PC-9 (cell line): Measurements from ENCODE around the gene CGB7. TPM values are rescaled to one million over a fixed set of nuclear protein-coding genes. Genes with fewer than 3 reads are reported as not detected.

Experiments used
- BruUV-seq: library from RNA; stranded (reverse); fragments of 400-500 nt; replicated peaks from 2 replicates; lab custom pipeline; 2021; lab: Mats Ljungman, UMichigan
- CTCF ChIA-PET: fragments of 300-600 bp; sonication (Branson Sonifier 250); formaldehyde crosslinking; loops from one replicate; lab custom pipeline; 2022; ENCODE audit warnings: antibody characterized with exemption; lab: Charles Lee
- POLR2A ChIA-PET: fragments of 300-600 bp; sonication (Branson Sonifier 250); formaldehyde crosslinking; loops from one replicate; lab custom pipeline; 2022; ENCODE audit warnings: antibody characterized with exemption; ENCODE audit not compliant: unreplicated experiment; lab: Charles Lee
- DNase-seq, 2 experiments: peaks; one replicate each; pipeline versions ENCODE4 v3.0.0 to v3.0.0-alpha.2; 2015 to 2022; ENCODE audit warnings: mixed read lengths in 1 of 2
- H2AFZ ChIP-seq: fragments of 200-600 bp; sonication (generic); 2 replicates; pipeline ENCODE4 v1.8.1; 2017; ENCODE audit warnings: antibody characterized with exemption
- H3F3A ChIP-seq: fragments of 200-600 bp; sonication (generic); 2 replicates; pipeline ENCODE4 v1.8.1; 2017; ENCODE audit warnings: antibody characterized with exemption, mild to moderate bottlenecking, low read depth; ENCODE audit not compliant: insufficient read depth
- H3K27ac ChIP-seq: fragments of 200-600 bp; sonication (generic); 2 replicates; pipeline ENCODE4 v1.6.1; 2016; ENCODE audit warnings: mixed run types
- H3K27me3 ChIP-seq: fragments of 200-600 bp; sonication (generic); 2 replicates; pipeline ENCODE4 v1.6.1; 2016; ENCODE audit warnings: low read depth, mixed run types; ENCODE audit not compliant: insufficient read depth
- H3K36me3 ChIP-seq: fragments of 200-600 bp; sonication (generic); 2 replicates; pipeline ENCODE4 v1.6.1; 2016; ENCODE audit warnings: low read depth, mixed run types
- H3K4me1 ChIP-seq: fragments of 200-600 bp; sonication (generic); replicated peaks from 2 replicates; pipeline ENCODE4 v1.6.1; 2016; ENCODE audit warnings: mixed run types; ENCODE audit not compliant: insufficient read depth
- H3K4me2 ChIP-seq: fragments of 200-600 bp; sonication (generic); 2 replicates; pipeline ENCODE4 v1.6.1; 2017; ENCODE audit warnings: mixed run types
- H3K4me3 ChIP-seq: fragments of 200-600 bp; sonication (generic); 2 replicates; pipeline ENCODE4 v1.6.1; 2016; ENCODE audit warnings: mixed run types
- H3K79me2 ChIP-seq: fragments of 200-600 bp; sonication (generic); 2 replicates; pipeline ENCODE4 v1.6.1; 2017; ENCODE audit warnings: low read depth, mixed run types
- H3K9me2 ChIP-seq: fragments of 200-600 bp; sonication (generic); 2 replicates; pipeline ENCODE4 v1.8.1; 2017; ENCODE audit warnings: mild to moderate bottlenecking; ENCODE audit not compliant: insufficient read depth
- H3K9me3 ChIP-seq: fragments of 200-600 bp; sonication (generic); 2 replicates; pipeline ENCODE4 v1.8.1; 2016; ENCODE audit warnings: low read depth; ENCODE audit not compliant: insufficient read depth
- H4K20me1 ChIP-seq: fragments of 200-600 bp; sonication (generic); 2 replicates; pipeline ENCODE4 v1.8.1; 2017; ENCODE audit not compliant: insufficient read depth
- CTCF ChIP-seq: fragments of 200-600 bp; sonication (generic); conservative IDR thresholded peaks from 2 replicates; pipeline ENCODE4 v1.6.1; 2017; ENCODE audit warnings: mixed run types, antibody characterized with exemption, mild to moderate bottlenecking, moderate library complexity
- EZH2 ChIP-seq: fragments of 200-600 bp; sonication (generic); IDR thresholded peaks from 2 replicates; pipeline ENCODE4 v1.8.0; 2017; ENCODE audit warnings: antibody characterized with exemption, low read depth
- intact Hi-C: fragments of 100-400 bp; cut with micrococcal nuclease; formaldehyde crosslinking; loops from one replicate; pipeline ENCODE4 v1.10.0; 2022; ENCODE audit not compliant: unreplicated experiment
- microRNA-seq: library from miRNA; unstranded; fragments of <30 nt; microRNA quantifications from one replicate; pipeline ENCODE4 v1.2.0, GENCODE V29; 2021; ENCODE audit warnings: borderline number of aligned reads, borderline replicate concordance
- total RNA-seq: library from RNA; stranded (reverse); gene quantifications from 2 replicates; pipeline ENCODE4 v1.2.3, GENCODE V29; 2021

Gene CGB7
- total RNA-seq, 1 experiment from 2014 or later: 4.8 TPM

- no peak for TF ChIP-seq CTCF
- no peak for TF ChIP-seq EZH2
- Histone ChIP-seq H2AFZ (no peak overlapping the region), H3F3A (peaks cover 9% of the 10 kb centered on the region), H3K4me3 (no peak overlapping the region), H3K36me3 (peaks cover 22% of the 10 kb centered on the region; the same call in 1 of the 2 replicates), H4K20me1 (peaks cover 18% of the 10 kb centered on the region), H3K4me2 (no peak overlapping the region), H3K9me3 (no peaks in the 10 kb centered on the region), H3K79me2 (no peaks in the 10 kb centered on the region), H3K27me3 (no peaks in the 10 kb centered on the region), H3K27ac (no peak overlapping the region), H3K9me2 (no peaks in the 10 kb centered on the region), H3K4me1 (no peaks in the 10 kb centered on the region)
- DNase-seq: no peak
- POLR2A ChIA-PET: interaction anchor here (0.7 kb wide), 1 partner anchor 23 kb away, joined by 3 read pairs; no protein-coding TSS in a partner anchor
- CTCF ChIA-PET: no interaction called here
- BruUV-seq: no TSS peak
- intact Hi-C loops: no loop called here
Measured at GRCh38 chr19:49006905-49007304, 50.6 kb downstream of the CGB7 start.

GRCh38 chr19:49004964-49005614, 52.5 kb downstream of the CGB7 start:
- Histone ChIP-seq H4K20me1 (peaks cover 20% of the 10 kb centered on the region), H3K4me1 (no peaks in the 10 kb centered on the region), H3K9me3 (no peaks in the 10 kb centered on the region), H3K9me2 (no peaks in the 10 kb centered on the region), H3F3A (peaks cover 12% of the 10 kb centered on the region), H3K4me3 (no peak overlapping the region), H3K36me3 (peaks cover 26% of the 10 kb centered on the region; the same call in 1 of the 2 replicates), H2AFZ (no peak overlapping the region), H3K27ac (no peak overlapping the region), H3K4me2 (no peak overlapping the region), H3K27me3 (no peaks in the 10 kb centered on the region), H3K79me2 (no peaks in the 10 kb centered on the region)
- ChIA-PET CTCF (no interaction called here), POLR2A (interaction anchor here (0.6 kb wide), 1 partner anchor 8 kb away, joined by 5 read pairs; no protein-coding TSS in a partner anchor)
- no peak for TF ChIP-seq EZH2
- TF ChIP-seq CTCF: no peak
- DNase-seq: no peak
- intact Hi-C loops: no loop called here
- no TSS peak for BruUV-seq

Small RNAs within 50 kb of the gene (microRNA-seq; reads per million reads assigned to microRNA genes)
- not detected for gene MIR6798

Other genes with a start within 250 kb of the CGB7 start
- gene BCAT2, start 246.7 kb downstream of the CGB7 start, total RNA-seq: 69.7 and 70.5 TPM in 2 replicates
- 20.7 and 33.6 TPM in 2 replicates for gene HSD17B14, start 221.3 kb downstream of the CGB7 start, total RNA-seq
- gene PLEKHA4, start 189.1 kb downstream of the CGB7 start, total RNA-seq: 0.79 and 1.8 TPM in 2 replicates
- 49.5 and 53.6 TPM in 2 replicates for gene PPP1R15A, start 185.3 kb downstream of the CGB7 start, total RNA-seq
- not detected in 2 replicates for gene TULP2, start 159.0 kb downstream of the CGB7 start, total RNA-seq
- gene NUCB1, start 157.4 kb downstream of the CGB7 start, total RNA-seq: 185 and 216 TPM in 2 replicates
- gene DHDH, start 124.0 kb downstream of the CGB7 start, total RNA-seq: 2.0 and 2.4 TPM in 2 replicates
- gene BAX, start 102.9 kb downstream of the CGB7 start, total RNA-seq: 140 and 198 TPM in 2 replicates
- 3,402 and 3,822 TPM in 2 replicates for gene FTL, start 92.4 kb downstream of the CGB7 start, total RNA-seq
- gene GYS1, start 64.4 kb downstream of the CGB7 start, total RNA-seq: 47.5 and 54.2 TPM in 2 replicates
- 175 and 179 TPM in 2 replicates for gene RUVBL2, start 63.9 kb downstream of the CGB7 start, total RNA-seq
- gene LHB, start 40.7 kb downstream of the CGB7 start, total RNA-seq: 1.6 and 3.5 TPM in 2 replicates
- gene CGB3, start 33.4 kb downstream of the CGB7 start, total RNA-seq: not detected in 2 replicates
- gene CGB2, start 25.9 kb downstream of the CGB7 start, total RNA-seq: not detected in 2 replicates
- gene CGB1, start 20.9 kb downstream of the CGB7 start, total RNA-seq: 0.83 TPM in 1 of 2 replicates, not detected in the other
- 1.1 and 1.9 TPM in 2 replicates for gene CGB5, start 13.9 kb downstream of the CGB7 start, total RNA-seq
- gene CGB8, start 8.6 kb downstream of the CGB7 start, total RNA-seq: 1.0 and 5.3 TPM in 2 replicates
- 14.0 and 18.6 TPM in 2 replicates for gene NTF4, start 7.1 kb upstream of the CGB7 start, total RNA-seq
- gene KCNA7, start 14.9 kb upstream of the CGB7 start, total RNA-seq: not detected in 2 replicates
- gene SNRNP70, start 27.7 kb upstream of the CGB7 start, total RNA-seq: 151 and 199 TPM in 2 replicates
- 6.5 and 7.0 TPM in 2 replicates for gene LIN7B, start 56.6 kb upstream of the CGB7 start, total RNA-seq
- 1.5 and 3.0 TPM in 2 replicates for gene C19orf73, start 61.4 kb upstream of the CGB7 start, total RNA-seq
- 8.3 and 10.1 TPM in 2 replicates for gene PPFIA3, start 61.8 kb upstream of the CGB7 start, total RNA-seq
- 0.50 TPM in 1 of 2 replicates, not detected in the other for gene HRC, start 97.6 kb upstream of the CGB7 start, total RNA-seq
- 43.8 and 62.3 TPM in 2 replicates for gene TRPM4, start 100.0 kb upstream of the CGB7 start, total RNA-seq